Liver (tissue), 3 donors: ENCODE measurements around the gene ERP27.

Experiments used
- CTCF ChIP-seq: fragments of 150-350 bp; IDR thresholded peaks from 2 replicates; pipeline ENCODE4 v1.5.1; 2017; ENCODE audit warnings: improper control_type of control experiment, low read depth, low read length; ENCODE audit not compliant: missing input control
- GABPA ChIP-seq, 2 donors: IDR thresholded peaks in 1 of 2; conservative IDR thresholded peaks in 1 of 2; 2 replicates each; pipeline ENCODE4 v1.6.1; 2016; ENCODE audit warnings: antibody characterized with exemption in 2 of 2, mild to moderate bottlenecking in 1 of 2, moderate library complexity in 1 of 2
- RAD21 ChIP-seq, 2 donors: IDR thresholded peaks; 2 replicates each; pipeline ENCODE4 v1.6.1; 2016; ENCODE audit warnings: antibody characterized with exemption in 2 of 2, mild to moderate bottlenecking in 2 of 2
- REST ChIP-seq: IDR thresholded peaks from 2 replicates; pipeline ENCODE4 v1.6.1; 2016; ENCODE audit warnings: antibody characterized with exemption, mild to moderate bottlenecking
- SP1 ChIP-seq: IDR thresholded peaks from 2 replicates; pipeline ENCODE4 v1.6.1; 2018; ENCODE audit warnings: antibody characterized with exemption, mild to moderate bottlenecking
- donor health status: healthy.
- donor health status: healthy.

GRCh38 chr12:14871247-14871646, 67.1 kb downstream of the ERP27 start:
- TF ChIP-seq CTCF = no peak
- no peak for TF ChIP-seq REST
- TF ChIP-seq RAD21 (IDR thresholded peaks at IDR 0.05) = no peak
- no peak for TF ChIP-seq GABPA (IDR thresholded peaks at IDR 0.05 in 1 of 2, conservative IDR thresholded peaks at IDR 0.05 in 1 of 2)
- no peak for TF ChIP-seq SP1
